Globus pallidus (tissue), 1 donor: ENCODE results near the gene TFAP2A.

Experiments
- DNase-seq: peaks from one replicate; pipeline ENCODE4 v3.0.0-alpha.2; 2015; ENCODE audit warnings: low spot score

Gene TFAP2A

GRCh38 chr6:10399451-10399850, 15.4 kb downstream of the TFAP2A start:
- DNase-seq, result no peak

- DNase-seq, result no peak
These were observed 16.2 kb downstream of the TFAP2A start for GRCh38 chr6:10398446-10399218.

GRCh38 chr6:10397756-10398445, 17.0 kb downstream of the TFAP2A start:
- no peak for DNase-seq

DNA sequence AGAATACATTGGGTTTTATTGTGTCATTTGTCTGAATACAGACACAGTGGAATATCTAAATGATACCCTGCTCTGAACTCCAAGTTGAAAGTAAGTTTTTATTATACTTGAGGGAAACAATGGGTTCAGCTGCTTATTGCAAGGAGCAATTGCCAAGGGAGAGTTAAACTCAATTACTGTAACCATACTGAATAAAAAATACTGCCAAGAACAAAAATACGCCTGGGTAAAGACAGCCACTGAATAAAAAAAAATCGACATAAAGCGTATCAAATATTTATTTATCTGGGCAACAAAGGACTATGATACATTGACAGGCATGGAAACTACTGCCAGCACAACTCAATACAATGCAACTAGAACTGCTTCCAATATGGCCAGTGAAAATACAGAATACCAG, 18.1 kb downstream of the TFAP2A start:
- no peak for DNase-seq

DNA sequence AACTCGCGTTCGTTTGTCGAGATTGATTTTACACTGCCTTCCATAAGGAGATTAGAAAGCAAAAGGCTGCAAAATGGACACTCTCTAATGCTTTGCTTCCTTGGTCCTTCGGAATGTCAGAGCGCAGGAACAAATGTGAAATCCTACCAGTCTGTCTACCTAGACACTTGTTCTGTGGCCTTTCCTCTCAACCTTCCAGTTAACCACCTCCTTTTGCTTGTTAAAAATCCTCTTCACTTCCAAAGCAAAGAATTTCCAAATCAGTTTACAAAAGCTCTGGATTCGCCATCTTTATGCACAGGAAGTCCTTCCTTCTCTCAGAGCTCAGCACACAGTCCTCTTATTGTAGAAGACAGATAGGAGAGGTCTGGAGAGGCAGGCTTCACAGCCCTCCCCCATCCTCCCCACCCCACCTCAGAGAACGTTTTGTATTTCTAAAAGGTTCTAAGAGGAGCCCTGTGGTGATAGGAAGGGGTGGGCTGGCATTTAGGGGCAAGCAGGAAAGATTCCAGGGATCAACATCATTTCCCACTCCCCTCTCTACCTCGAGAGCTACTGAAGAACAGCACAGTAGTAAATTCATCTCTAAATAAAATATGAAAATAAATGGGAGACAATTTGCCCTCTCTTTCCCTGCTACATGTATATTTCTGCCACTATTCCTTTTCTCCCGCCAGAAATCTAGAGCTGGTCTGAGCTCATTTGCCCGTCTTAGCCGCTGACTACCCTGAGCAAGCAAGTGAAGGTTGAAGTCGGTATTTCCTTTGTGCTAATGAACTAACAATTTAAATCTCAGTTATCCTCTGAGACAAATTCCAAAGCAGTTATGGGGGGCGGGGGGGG, 18.9 kb downstream of the TFAP2A start:
- DNase-seq, result no peak

DNA sequence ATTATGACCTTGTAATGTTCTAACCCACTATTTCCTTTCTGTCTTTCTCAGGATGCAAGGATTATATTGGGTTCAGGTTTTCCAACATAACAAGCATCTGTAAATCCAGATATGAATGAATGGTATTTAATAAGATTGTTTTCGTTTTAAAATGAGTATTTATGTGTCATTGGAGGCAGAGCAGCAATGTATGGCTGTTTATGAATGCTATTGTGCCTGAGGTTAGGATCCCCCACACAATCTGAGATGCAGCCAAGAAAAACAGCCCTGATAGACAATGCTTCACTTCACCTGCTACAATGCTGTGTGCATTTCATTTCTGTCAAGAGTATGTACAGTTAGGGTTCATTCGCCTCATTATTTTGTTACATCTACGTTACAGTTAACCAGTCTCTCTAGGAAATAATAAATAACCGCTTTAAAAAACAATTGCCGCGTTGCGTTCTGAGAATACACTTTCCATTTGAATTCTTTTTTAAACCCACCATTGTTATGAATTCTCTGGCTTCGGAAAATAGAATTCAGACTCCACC, 19.6 kb downstream of the TFAP2A start:
- DNase-seq, result no peak

DNA sequence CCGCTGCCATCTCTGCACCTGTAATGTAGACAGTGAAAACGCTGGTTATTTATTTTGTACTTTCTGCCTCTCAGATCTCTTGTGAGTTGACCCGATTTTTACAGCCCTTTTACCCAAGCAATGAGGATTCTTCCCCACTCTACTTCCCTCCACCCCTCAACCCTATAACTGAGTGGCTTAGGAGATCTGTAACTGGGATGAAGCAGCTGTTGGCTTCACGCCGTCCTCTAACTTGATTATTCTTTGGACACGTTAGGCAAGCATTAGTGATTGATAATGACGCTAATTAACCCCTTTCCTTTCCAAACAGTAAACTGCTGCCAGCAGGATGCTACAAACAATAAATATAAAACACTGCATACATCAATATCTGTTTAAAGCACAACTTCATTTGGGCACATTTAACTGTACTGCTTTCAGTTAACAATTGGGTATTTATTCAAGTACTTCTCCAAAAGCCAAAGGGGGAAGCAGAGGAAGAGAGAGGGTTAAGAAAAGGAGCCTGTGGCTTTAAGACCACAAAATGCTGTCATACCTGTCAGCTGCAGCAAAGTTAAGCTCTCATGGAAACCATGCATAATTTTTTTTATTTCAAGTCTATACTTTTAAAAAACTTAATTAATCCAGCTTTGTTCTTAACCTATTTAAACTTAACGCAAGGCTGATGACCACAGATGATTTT, 21.2 kb downstream of the TFAP2A start:
- no peak for DNase-seq

- DNase-seq, result no peak
These were observed 23.1 kb downstream of the TFAP2A start for GRCh38 chr6:10391799-10392198.

- DNase-seq, result no peak
These were observed 23.6 kb downstream of the TFAP2A start for GRCh38 chr6:10391299-10391630.

- no peak for DNase-seq
These were observed 24.2 kb downstream of the TFAP2A start for GRCh38 chr6:10390495-10391298.

DNA sequence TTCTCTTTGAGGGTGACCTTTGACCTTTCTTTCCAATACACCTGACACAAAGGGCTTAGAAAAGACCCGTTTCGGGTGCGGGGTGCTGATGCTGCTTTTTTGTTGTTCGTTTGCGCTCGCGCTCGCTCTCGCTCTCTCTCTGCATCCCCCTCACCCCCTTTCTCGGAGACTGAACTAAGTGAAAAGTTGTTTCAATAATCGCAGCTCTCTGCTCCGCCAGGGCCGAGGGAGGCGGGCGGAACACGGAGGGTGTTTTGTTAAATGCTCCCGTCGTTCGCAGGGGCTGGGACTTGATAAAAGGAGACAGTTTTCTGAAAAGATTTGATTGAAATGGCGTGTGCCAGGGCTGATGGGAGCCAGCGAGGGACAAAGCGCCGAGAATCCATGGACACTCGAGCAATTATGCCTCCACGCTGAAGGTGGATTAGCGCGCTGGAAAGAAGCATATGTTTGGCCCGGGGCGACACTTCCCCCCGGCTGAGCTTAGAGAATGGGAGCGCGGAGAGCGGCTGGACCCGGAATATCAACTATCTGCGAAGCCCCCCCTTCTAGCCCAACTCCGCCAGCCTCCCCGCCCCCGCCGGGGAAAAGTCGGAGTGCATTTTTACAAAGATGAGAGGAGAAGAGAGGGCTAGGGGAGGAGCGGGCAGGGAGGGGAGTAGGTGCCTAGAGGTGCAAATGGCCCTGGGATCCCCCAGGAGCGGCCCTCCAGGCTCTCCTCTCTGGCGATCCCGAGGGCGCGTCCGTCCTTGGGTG, 25.0 kb downstream of the TFAP2A start:
- no peak for DNase-seq

GRCh38 chr6:10386756-10387654, 27.9 kb downstream of the TFAP2A start:
- no peak for DNase-seq

DNA sequence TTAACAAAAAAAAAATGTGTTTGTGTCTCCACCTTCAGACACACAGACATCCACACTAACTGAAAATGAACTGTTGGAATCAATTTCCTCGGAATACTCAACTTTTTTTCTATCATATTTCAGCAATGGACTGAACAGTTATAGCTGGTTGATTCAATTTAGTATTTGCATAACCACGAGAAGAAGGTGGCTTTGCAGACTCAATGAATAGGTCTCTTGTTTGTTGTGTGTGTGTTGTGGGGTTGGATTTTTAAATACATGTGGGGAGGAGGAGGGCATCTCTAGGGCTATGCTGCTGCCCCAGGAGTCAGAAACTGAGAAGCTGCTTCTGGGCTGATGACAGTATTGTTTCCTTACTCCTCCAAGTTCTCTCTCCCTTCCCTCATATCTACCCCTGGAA, 28.7 kb downstream of the TFAP2A start:
- no peak for DNase-seq

- no peak for DNase-seq
These were observed 29.2 kb downstream of the TFAP2A start for GRCh38 chr6:10385524-10386132.

GRCh38 chr6:10384610-10385523, 30.0 kb downstream of the TFAP2A start:
- no peak for DNase-seq

DNA sequence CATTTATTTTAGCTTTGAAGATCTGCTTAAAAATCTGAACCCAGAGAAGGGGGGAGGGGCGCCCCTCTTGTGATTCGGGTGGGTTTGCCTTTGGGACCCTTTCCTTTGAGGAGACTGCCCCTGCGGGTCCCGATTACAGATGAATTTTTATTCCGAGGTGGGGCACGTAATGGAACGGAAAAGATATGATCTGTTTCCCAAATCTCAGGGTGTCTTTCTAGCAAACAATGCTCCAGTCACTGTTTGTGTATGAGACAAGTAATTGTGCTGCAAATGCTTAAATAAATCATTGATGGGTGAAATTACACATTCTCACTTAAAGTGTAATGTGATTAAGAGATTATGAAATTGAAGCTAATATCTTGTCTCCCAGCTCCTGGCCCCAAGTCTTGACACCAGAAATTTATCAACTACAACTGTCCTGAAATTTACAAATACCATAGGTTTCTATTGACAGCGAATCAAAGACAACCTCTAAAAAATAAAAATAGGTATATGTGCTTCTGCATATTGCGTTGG, 30.7 kb downstream of the TFAP2A start:
- no peak for DNase-seq

GRCh38 chr6:10383331-10384090, 31.4 kb downstream of the TFAP2A start:
- no peak for DNase-seq
